Measurements from ENCODE around the gene JAKMIP3.

- no peak for TF ChIP-seq CTCF (IDR thresholded peaks at IDR 0.05)
- no peak for TF ChIP-seq POLR2A (IDR thresholded peaks at IDR 0.05)
These were observed 7.5 kb upstream of the JAKMIP3 start for GRCh38 chr10:132058111-132058745.

Measured in esophagus squamous epithelium (tissue), 4 donors.